Uterus (tissue), 2 donors: ENCODE results near the gene CASP7.

Source experiments
- POLR2A ChIP-seq, 2 donors: fragments of 450-650 bp; IDR thresholded peaks; one replicate each; pipeline ENCODE4 v1.6.1; 2016; ENCODE audit warnings: antibody characterized with exemption in 2 of 2, mild to moderate bottlenecking in 1 of 2, moderate library complexity in 1 of 2
- TF ChIP-seq, protein P1 (sequence below), 4 experiments: fragments of 200-600 bp in 2 of 4; fragments of 450-650 bp in 2 of 4; sonication (generic) in 2 of 4; IDR thresholded peaks; one replicate each; pipeline ENCODE4 v1.5.1; 2016 to 2019; ENCODE audit warnings: antibody characterized with exemption in 4 of 4, mild to moderate bottlenecking in 2 of 4, moderate library complexity in 1 of 4

DNA sequence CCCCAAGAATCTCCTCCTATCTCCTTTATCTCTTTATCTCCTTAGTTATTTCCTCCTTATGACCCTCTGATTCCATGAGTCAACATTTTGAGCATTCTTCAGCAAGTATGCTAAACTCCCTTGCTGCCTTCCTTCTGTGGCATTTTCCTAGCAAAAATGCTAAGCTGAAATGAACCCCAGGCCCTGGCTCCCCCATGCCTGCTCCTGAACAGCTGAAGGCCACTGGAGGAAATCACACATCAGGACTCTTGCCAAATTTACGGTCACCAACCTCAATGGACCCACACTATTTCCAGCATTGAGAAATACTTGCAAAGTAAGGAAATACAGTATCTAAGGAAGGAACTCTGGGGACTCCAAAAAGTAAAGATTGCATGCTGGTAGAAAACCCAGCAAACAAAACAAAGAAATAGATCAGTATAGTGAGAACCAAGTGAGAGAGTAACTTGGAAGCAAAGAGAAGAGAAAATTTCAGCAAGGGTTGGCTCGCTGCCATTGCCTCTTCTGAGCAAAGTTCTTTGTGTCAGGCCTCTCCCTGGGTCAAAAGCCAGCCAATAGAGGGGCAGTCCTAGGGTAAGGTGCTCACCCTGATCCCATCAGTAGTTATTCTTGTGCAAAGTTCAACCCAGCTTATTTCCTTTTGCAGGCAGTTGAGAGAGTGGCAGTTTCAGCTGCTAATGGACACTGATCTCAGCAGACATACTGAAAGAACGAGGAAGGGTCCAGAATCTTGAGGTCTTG lies 66.7 kb downstream of the CASP7 start:
- TF ChIP-seq, protein P1, sequence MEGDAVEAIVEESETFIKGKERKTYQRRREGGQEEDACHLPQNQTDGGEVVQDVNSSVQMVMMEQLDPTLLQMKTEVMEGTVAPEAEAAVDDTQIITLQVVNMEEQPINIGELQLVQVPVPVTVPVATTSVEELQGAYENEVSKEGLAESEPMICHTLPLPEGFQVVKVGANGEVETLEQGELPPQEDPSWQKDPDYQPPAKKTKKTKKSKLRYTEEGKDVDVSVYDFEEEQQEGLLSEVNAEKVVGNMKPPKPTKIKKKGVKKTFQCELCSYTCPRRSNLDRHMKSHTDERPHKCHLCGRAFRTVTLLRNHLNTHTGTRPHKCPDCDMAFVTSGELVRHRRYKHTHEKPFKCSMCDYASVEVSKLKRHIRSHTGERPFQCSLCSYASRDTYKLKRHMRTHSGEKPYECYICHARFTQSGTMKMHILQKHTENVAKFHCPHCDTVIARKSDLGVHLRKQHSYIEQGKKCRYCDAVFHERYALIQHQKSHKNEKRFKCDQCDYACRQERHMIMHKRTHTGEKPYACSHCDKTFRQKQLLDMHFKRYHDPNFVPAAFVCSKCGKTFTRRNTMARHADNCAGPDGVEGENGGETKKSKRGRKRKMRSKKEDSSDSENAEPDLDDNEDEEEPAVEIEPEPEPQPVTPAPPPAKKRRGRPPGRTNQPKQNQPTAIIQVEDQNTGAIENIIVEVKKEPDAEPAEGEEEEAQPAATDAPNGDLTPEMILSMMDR (IDR thresholded peaks at IDR 0.05), result no peak
- no peak for TF ChIP-seq POLR2A (IDR thresholded peaks at IDR 0.05)
